ENCODE results near the gene PROS1.
"Not testable (repeated sequence)": the region's sequence is repeated elsewhere in the genome, so short reads cannot be mapped to it uniquely, and the experiment has no call there.

Gene PROS1

GRCh38 chr3:93852228-93852627, 121.5 kb downstream of the PROS1 start:
- not testable (repeated sequence) for H3K9me3 Mint-ChIP-seq, H3K36me3 Mint-ChIP-seq, H3K4me1 Mint-ChIP-seq, H3K27me3 Mint-ChIP-seq, H3K27ac Mint-ChIP-seq, H3K4me3 Mint-ChIP-seq

GRCh38 chr3:93843981-93844380, 129.7 kb downstream of the PROS1 start:
- Mint-ChIP-seq H3K27ac (no peak overlapping the region), H3K9me3 (no peaks in the 10 kb centered on the region), H3K27me3 (peaks cover 1% of the 10 kb centered on the region), H3K36me3 (no peaks in the 10 kb centered on the region), H3K4me1 (peaks cover 3% of the 10 kb centered on the region), H3K4me3 (no peak overlapping the region)

DNA sequence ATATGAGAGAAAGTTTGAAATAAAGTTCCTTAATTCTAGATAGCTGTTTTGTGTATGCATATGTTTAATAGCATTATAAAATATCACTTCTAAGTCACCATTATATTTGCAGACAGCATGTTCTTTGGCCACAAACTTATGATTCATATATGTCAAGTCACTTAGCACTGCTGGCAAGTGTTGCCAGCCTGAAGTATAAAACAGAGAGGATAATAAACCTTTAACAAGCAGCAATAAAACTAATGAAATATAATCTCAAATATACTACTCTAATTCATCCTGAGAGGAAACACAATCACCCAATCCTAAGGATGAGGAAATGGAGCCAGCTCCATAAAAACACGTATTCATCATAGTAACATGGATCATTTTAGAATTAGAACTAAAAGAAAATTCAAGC, 134.5 kb downstream of the PROS1 start:
- H3K36me3 Mint-ChIP-seq, H3K9me3 Mint-ChIP-seq, H3K4me1 Mint-ChIP-seq, H3K27ac Mint-ChIP-seq, H3K27me3 Mint-ChIP-seq, H3K4me3 Mint-ChIP-seq: not testable (repeated sequence)

Measured in activated naive CD4-positive, alpha-beta T cell treated with anti-CD3 and anti-CD28 coated beads, Interleukin-2, amount 50 U/mL, for 24 hours (primary cell).